HepG2 (cell line): ENCODE data around the gene TNS1. TPM values are rescaled to one million over a fixed set of nuclear protein-coding genes. Genes with fewer than 3 reads are reported as not detected.
A peak's percentile ranks its signal among the peaks of the same experiment; 100 is the strongest.

ENCODE experiments used
- CEBPB ChIP-seq: IDR thresholded peaks from 2 replicates; pipeline ENCODE4 v1.6.1; 2011; ENCODE audit warnings: low read depth, low read length, improper control_type of control experiment, borderline replicate concordance
- JARID2 ChIP-seq: sonication (generic); formaldehyde crosslinking; IDR thresholded peaks from 2 replicates; pipeline ENCODE4 v1.8.1; 2023; ENCODE audit warnings: missing genetic modification reagents, inconsistent platforms; ENCODE audit not compliant: insufficient replicate concordance
- KDM1A ChIP-seq: IDR thresholded peaks from 2 replicates; pipeline ENCODE4 v1.6.1; 2016; ENCODE audit warnings: missing compliant biosample characterization
- MAFG ChIP-seq: sonication (generic); formaldehyde crosslinking; IDR thresholded peaks from 2 replicates; pipeline ENCODE4 v1.5.1; 2020; ENCODE audit warnings: mild to moderate bottlenecking, missing genetic modification reagents
- MXI1 ChIP-seq: IDR thresholded peaks from 3 replicates; pipeline ENCODE4 v1.6.1; 2012; ENCODE audit warnings: low read depth, low read length, inconsistent platforms, borderline replicate concordance
- NFYC ChIP-seq: IDR thresholded peaks from 2 replicates; pipeline ENCODE4 v1.6.1; 2016; ENCODE audit warnings: missing genetic modification reagents, missing compliant biosample characterization
- POLR2A ChIP-seq, 2 experiments: IDR thresholded peaks; 2 replicates each; pipeline ENCODE4 v1.6.1; 2011; ENCODE audit warnings: low read depth in 2 of 2, low read length in 2 of 2, mild to moderate bottlenecking in 1 of 2, moderate library complexity in 1 of 2; ENCODE audit not compliant: insufficient read depth in 1 of 2
- RBM39 ChIP-seq: fragments of 200-400 bp; formaldehyde crosslinking; IDR thresholded peaks from one replicate; pipeline ENCODE4 v1.6.1; 2018; ENCODE audit warnings: antibody characterized with exemption, mild to moderate bottlenecking, low read depth, low read length; ENCODE audit not compliant: poor library complexity, severe bottlenecking
- SOX13 ChIP-seq, 3 experiments: fragments of 450-650 bp in 1 of 3; sonication (generic) in 1 of 3; formaldehyde crosslinking in 1 of 3; IDR thresholded peaks in 2 of 3; conservative IDR thresholded peaks in 1 of 3; 2 replicates each; pipeline versions ENCODE4 v1.5.0 to v1.6.1; 2016 to 2020; ENCODE audit warnings: antibody characterized with exemption in 1 of 3, mild to moderate bottlenecking in 1 of 3, missing compliant biosample characterization in 1 of 3, missing genetic modification reagents in 1 of 3, moderate library complexity in 1 of 3
- SRSF9 ChIP-seq: fragments of 200-400 bp; formaldehyde crosslinking; IDR thresholded peaks from 2 replicates; pipeline ENCODE4 v1.6.1; 2018; ENCODE audit warnings: borderline replicate concordance, mild to moderate bottlenecking, low read depth, low read length; ENCODE audit not compliant: insufficient read depth, poor library complexity, severe bottlenecking
- TFE3 ChIP-seq: IDR thresholded peaks from 2 replicates; pipeline ENCODE4 v1.6.1; 2016
- XBP1 ChIP-seq: sonication (generic); formaldehyde crosslinking; IDR thresholded peaks from 2 replicates; pipeline ENCODE4 v1.5.0; 2020; ENCODE audit warnings: missing genetic modification reagents
- ZBTB34 ChIP-seq: sonication (generic); formaldehyde crosslinking; IDR thresholded peaks from 2 replicates; pipeline ENCODE4 v1.8.0; 2022; ENCODE audit warnings: mild to moderate bottlenecking, missing genetic modification reagents
- ZFY ChIP-seq: sonication (generic); formaldehyde crosslinking; IDR thresholded peaks from 2 replicates; pipeline ENCODE4 v1.4.0; 2020; ENCODE audit warnings: missing genetic modification reagents
- ZNF335 ChIP-seq: sonication (generic); formaldehyde crosslinking; IDR thresholded peaks from 2 replicates; pipeline ENCODE4 v1.4.0; 2020; ENCODE audit warnings: missing genetic modification reagents
- ZNF747 ChIP-seq: sonication (generic); formaldehyde crosslinking; IDR thresholded peaks from 2 replicates; pipeline ENCODE4 v1.8.1; 2023; ENCODE audit warnings: missing genetic modification reagents, mild to moderate bottlenecking, borderline replicate concordance
- ZNF790 ChIP-seq: sonication (generic); formaldehyde crosslinking; IDR thresholded peaks from 2 replicates; pipeline ENCODE4 v1.8.0; 2022; ENCODE audit warnings: missing genetic modification reagents, mild to moderate bottlenecking, borderline replicate concordance
- ZNF83 ChIP-seq: sonication (generic); formaldehyde crosslinking; IDR thresholded peaks from 2 replicates; pipeline ENCODE4 v1.4.0; 2020; ENCODE audit warnings: missing genetic modification reagents, mild to moderate bottlenecking, borderline replicate concordance
- ZNF891 ChIP-seq: sonication (generic); formaldehyde crosslinking; IDR thresholded peaks from 2 replicates; pipeline ENCODE4 v1.5.0; 2020; ENCODE audit warnings: mild to moderate bottlenecking, missing genetic modification reagents
- polyA plus RNA-seq, 8 experiments: library from polyadenylated mRNA; depleted of rRNA in 3 of 8; stranded (reverse) in 7 of 8; unstranded in 1 of 8; fragments of >200 nt; fragmentation: Illumina TruSeq in 4 of 8; extraction: Trizol in 4 of 8; gene quantifications; 2 replicates each; pipeline versions ENCODE4 v1.2.1 to v1.2.3, GENCODE V29; 2011 to 2016; ENCODE audit warnings: low read depth in 4 of 8, missing spikeins in 1 of 8, mixed read lengths in 1 of 8; ENCODE audit not compliant: insufficient read depth in 1 of 8
- total RNA-seq, 5 experiments: library from RNA; depleted of rRNA; stranded (reverse); fragments of >200 nt; fragmentation: Illumina TruSeq; extraction: Trizol; gene quantifications; 2 replicates each; pipeline ENCODE4 v1.2.3, GENCODE V29; 2016; ENCODE audit warnings: low read depth in 1 of 5
- TF ChIP-seq, protein P1 (sequence below): sonication (generic); formaldehyde crosslinking; IDR thresholded peaks from 2 replicates; pipeline ENCODE4 v1.4.0; 2020; ENCODE audit warnings: missing genetic modification reagents, mild to moderate bottlenecking, borderline replicate concordance
- TF ChIP-seq, protein P2 (sequence below): sonication (generic); formaldehyde crosslinking; IDR thresholded peaks from 2 replicates; pipeline ENCODE4 v1.4.0; 2020; ENCODE audit warnings: missing genetic modification reagents, borderline replicate concordance

The TNS1 gene
- total and polyA plus RNA-seq, 2 of the 13 experiments (the other 11 are each of a cell fraction or from before 2014, with no cell fraction given) = 1.9 to 118 TPM

DNA sequence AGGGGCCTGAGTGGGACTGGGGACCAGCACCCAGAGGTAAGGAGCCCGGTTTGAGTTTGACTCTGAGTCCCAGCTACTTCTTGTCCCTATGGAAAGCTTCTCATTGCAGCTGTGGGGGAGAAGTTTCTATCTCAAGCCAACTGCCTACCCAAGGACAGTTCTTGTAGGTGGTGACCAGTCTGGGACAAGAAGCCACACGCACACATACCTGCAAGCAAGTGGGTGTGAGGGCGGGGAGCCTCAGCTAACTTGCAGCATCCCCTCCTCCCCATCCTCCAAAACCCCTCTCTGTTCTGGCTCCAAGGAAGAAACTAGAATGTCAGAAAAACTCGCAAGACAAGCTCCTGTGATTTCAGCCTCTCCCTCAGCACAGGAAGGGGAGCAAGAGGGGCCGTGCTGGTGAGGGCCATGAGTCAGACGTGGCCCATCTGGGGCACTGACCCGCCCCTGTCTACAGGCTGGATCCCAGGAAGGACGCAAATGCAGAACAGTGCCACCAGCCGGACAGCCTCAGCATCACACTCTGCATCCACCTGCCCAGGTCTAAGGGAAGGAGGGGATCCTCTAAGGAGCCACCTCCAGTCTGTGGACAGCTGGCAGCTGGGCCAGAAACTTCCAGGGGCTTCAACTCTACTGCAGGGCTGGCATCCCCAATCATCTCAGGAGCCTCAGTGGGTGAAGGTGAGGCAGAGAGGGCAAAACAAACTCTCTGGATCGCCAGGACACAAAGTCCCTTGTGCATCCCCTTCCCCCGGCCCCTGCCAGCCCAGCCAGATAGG lies 103.4 kb downstream of the TNS1 start (continued):
- peak; percentile 15; the same call in 1 of the 2 replicates for TF ChIP-seq TFE3 (CRISPR knock-in tag)
- peak; percentile 45 for TF ChIP-seq RBM39
- TF ChIP-seq NFYC (CRISPR knock-in tag) = peak; percentile 31; the same call in 1 of the 2 replicates
- no peak for TF ChIP-seq CEBPB
- TF ChIP-seq JARID2 = peak; percentile 68
- TF ChIP-seq ZNF747 (CRISPR knock-in tag) = no peak
- TF ChIP-seq POLR2A (IDR thresholded peaks at IDR 0.05; ENCODE audit: insufficient read depth in 1 of 2, low read depth in 2 of 2, low read length in 2 of 2) = no peak
- no peak for TF ChIP-seq ZBTB34
- peak; percentile 30; the same call in 1 of the 2 replicates for TF ChIP-seq KDM1A (CRISPR knock-in tag)
- TF ChIP-seq SOX13 (IDR thresholded peaks at IDR 0.05) = no peak
- peak in 1 of 2 experiments; percentile 7; a peak in 1 of 4 replicates for TF ChIP-seq SOX13 (CRISPR knock-in tag; conservative IDR thresholded peaks at IDR 0.05 in 1 of 2, IDR thresholded peaks at IDR 0.05 in 1 of 2)
- TF ChIP-seq ZNF891 (CRISPR knock-in tag) = no peak
- no peak for TF ChIP-seq XBP1 (CRISPR knock-in tag)
- TF ChIP-seq, protein P1, sequence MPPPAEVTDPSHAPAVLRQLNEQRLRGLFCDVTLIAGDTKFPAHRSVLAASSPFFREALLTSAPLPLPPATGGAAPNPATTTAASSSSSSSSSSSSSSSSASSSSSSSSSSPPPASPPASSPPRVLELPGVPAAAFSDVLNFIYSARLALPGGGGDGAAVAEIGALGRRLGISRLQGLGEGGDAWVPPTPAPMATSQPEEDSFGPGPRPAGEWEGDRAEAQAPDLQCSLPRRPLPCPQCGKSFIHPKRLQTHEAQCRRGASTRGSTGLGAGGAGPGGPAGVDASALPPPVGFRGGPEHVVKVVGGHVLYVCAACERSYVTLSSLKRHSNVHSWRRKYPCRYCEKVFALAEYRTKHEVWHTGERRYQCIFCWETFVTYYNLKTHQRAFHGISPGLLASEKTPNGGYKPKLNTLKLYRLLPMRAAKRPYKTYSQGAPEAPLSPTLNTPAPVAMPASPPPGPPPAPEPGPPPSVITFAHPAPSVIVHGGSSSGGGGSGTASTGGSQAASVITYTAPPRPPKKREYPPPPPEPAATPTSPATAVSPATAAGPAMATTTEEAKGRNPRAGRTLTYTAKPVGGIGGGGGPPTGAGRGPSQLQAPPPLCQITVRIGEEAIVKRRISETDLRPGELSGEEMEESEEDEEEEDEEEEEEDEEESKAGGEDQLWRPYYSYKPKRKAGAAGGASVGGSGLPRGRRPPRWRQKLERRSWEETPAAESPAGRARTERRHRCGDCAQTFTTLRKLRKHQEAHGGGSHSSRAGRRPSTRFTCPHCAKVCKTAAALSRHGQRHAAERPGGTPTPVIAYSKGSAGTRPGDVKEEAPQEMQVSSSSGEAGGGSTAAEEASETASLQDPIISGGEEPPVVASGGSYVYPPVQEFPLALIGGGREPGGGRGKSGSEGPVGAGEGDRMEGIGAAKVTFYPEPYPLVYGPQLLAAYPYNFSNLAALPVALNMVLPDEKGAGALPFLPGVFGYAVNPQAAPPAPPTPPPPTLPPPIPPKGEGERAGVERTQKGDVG (CRISPR knock-in tag) = peak; percentile 15; the same call in 1 of the 2 replicates
- no peak for TF ChIP-seq SRSF9
- peak; percentile 50 for TF ChIP-seq ZFY (CRISPR knock-in tag)
- TF ChIP-seq ZNF335 = peak; percentile 55; the same call in 1 of the 2 replicates
- TF ChIP-seq MAFG (CRISPR knock-in tag) = no peak
- TF ChIP-seq, protein P2, sequence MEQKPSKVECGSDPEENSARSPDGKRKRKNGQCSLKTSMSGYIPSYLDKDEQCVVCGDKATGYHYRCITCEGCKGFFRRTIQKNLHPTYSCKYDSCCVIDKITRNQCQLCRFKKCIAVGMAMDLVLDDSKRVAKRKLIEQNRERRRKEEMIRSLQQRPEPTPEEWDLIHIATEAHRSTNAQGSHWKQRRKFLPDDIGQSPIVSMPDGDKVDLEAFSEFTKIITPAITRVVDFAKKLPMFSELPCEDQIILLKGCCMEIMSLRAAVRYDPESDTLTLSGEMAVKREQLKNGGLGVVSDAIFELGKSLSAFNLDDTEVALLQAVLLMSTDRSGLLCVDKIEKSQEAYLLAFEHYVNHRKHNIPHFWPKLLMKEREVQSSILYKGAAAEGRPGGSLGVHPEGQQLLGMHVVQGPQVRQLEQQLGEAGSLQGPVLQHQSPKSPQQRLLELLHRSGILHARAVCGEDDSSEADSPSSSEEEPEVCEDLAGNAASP = no peak
- peak; percentile 73; the same call in 1 of the 3 replicates for TF ChIP-seq MXI1
- TF ChIP-seq ZNF83 (CRISPR knock-in tag) = no peak
- TF ChIP-seq ZNF790 (CRISPR knock-in tag) = no peak
